SW 1271 (cell line): ENCODE data around the gene OR5C1.
"Not testable (repeated sequence)": the region's sequence is repeated elsewhere in the genome, so short reads cannot be mapped to it uniquely, and the experiment has no call there.

Experiments
- DNase-seq, 2 experiments: peaks; one replicate each; lab custom pipeline; 2025; lab: John Stamatoyannopoulos, UW

OR5C1 gene

DNA sequence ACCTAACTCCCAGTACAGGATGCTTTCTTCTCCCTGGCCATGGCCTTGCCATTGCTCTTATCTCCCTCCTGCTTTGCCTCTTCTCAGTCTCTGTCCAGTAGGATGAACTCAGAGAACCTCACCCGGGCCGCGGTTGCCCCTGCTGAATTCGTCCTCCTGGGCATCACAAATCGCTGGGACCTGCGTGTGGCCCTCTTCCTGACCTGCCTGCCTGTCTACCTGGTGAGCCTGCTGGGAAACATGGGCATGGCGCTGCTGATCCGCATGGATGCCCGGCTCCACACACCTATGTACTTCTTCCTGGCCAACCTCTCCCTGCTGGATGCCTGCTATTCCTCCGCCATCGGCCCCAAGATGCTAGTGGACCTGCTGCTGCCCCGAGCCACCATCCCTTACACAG, at the start of gene OR5C1:
Gene OR5C1, plus strand, starts transcription at position 103 of the 400 bp plus-strand sequence. Its CDS starts 0 bp downstream, at position 103.
- DNase-seq = no peak

DNA sequence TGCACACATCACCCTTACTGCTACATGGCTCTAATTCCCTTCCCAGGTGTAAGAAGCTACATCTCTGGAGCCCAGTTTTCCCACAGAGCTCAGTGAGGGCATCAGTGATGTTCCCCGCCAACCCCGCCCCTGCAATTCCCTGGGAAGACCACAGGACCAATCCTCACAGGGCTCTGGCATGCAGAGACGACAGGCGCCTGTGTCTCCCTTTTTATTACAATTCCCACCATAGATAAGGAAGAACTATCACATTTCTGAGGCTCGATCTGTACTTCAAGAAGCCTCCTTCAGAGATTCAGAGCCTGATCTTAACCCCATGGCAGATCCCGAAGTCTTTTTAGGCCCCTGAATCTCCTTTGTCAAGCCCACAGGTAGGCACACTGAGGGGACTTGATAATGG, 46.7 kb upstream of the OR5C1 start, which contains the start of gene OR1L6:
Gene OR1L6, plus strand, starts transcription at position 301 of the 400 bp plus-strand sequence. CDS start 7,545 bp downstream, outside the sequence.
- DNase-seq = no peak

DNA sequence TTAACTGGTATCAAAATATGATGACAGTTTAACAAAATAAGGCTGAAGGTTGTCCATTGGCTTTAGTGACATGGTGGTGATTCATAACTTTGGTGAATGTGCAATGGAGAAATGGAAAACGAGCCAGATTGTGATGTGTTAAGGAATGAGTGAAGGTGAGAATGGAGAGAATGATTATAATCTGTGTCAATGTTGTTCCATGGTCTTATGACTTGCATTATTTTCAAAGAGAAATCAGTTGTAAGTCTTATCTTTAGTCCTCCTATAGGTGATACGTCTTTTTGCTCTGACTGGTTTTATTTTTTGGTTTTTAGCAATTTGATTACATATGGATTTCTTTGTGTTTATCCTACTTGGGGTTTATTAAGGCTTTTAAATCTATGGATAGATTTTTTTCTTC, 33.9 kb upstream of the OR5C1 start:
- DNase-seq = no peak

GRCh38 chr9:122767817-122768216, 20.9 kb upstream of the OR5C1 start:
- no peak for DNase-seq

- DNase-seq = no peak
These were observed 11.7 kb upstream of the OR5C1 start for GRCh38 chr9:122777052-122777451.

DNA sequence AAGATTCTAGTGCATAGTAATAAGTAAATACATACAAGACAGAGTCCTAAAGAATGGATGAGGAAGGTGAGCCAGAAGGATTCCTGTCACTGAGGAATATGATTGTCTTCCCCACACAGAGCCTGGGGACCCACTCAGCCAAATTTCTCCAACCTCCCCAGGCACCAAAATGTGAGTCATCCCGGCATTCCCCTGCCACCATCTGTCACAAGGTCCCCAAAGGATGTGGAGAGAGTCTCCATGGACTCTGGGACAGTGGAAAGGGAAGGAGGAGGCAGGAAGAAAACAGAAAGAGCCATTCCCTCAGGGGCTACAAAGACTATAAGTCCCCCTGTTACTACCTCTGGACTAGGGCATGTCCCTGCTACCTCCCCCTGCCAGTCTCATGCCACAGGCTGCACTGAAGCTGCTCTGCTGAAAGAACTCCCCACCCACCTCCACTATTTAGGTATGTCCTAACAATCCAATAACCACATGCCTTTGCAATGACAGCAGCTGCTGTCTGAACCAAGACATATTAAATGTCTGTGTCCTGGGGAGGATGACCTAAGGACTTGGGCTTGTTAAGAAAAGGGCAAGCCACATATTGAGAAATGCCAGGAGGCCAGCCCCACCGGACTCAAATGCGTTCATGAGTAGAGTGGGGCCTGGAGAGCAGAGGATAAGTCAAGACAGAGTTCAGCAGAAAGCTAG, 10.7 kb upstream of the OR5C1 start:
- DNase-seq = peak; percentile 33 to 37

- DNase-seq = no peak
These were observed 9.6 kb upstream of the OR5C1 start for GRCh38 chr9:122779181-122779580.

GRCh38 chr9:122780026-122780425, 8.7 kb upstream of the OR5C1 start:
- no peak for DNase-seq

DNA sequence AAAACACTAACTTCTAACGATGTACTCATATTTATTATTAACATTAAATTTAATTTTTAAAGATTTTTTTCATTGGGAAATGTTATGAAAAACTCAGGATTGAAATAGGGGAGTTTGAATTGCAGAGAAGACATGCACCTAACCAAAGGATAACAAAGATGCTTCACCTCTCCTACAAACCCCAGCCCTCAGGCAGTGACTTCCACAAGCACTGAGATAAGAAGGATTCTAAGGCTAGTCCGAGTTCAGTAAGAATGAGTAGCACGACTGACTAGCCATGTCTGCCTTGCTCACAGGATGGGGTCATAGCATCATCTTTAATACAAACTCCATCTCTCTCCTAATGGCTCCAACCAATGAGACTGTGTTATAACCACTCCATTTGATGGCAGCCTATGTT, 7.1 kb upstream of the OR5C1 start:
- DNase-seq = no peak

- DNase-seq = no peak
These were observed 3.5 kb upstream of the OR5C1 start for GRCh38 chr9:122785269-122785668.

DNA sequence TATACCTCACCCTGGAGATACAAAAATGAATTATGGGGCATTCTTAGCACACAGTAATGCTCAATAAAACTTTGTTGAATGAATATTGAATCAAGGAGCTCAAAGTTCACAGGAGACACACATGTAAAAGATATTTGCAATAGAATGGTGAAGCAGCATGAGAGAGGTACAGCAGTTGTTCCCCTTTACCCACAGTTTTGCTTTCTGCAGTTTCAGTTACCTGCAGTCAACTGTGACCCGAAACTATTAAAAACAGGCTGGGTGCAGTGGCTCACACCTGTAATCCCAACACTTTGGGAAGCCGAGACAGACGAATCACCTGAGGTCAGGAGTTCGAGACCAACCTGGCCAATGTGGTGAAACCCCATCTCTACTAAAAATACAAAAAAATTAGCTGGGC, 2.4 kb upstream of the OR5C1 start:
- no peak for DNase-seq

- DNase-seq = no peak
These were observed 718 bp downstream of the OR5C1 start for GRCh38 chr9:122789256-122790046.

GRCh38 chr9:122791872-122792669, 3.3 kb downstream of the OR5C1 start:
- no peak for DNase-seq

DNA sequence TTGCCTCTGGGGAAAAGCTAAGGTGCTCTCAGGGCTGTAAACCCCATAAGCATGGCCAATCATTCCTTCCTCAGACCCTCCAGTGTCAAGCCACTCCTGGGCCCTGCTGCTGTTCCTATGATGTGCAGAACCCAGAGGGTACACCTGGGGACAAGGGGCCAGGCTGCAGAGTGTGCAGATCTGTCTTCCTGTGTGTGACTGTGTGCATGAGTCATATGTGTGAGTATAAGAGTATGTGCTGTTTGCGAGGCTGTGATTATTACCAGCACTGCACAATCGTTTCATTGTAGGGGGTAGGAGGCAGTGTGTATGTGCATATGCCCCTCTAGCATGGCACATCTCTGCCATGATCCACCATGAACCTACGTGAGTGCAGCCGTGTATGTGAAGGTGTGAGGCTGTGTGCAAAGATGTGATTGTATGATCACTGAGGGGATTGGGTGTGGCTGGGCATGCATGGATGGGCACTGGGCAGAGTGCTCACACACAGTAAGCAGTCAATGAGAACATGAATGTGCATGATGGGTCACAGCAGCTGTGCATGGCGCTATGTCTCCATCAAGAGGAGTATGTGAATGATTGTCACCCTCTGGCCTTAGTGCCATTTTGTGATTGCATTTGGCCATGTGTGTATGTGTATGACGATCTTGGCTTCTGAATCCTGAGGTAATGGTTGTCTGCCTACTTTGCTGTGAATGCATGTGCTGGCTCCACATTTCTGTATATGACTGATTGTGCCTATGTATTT, 8.8 kb downstream of the OR5C1 start:
- no peak for DNase-seq

- no peak for DNase-seq
These were observed 11.6 kb downstream of the OR5C1 start, which contains the start of gene OR1K1 for GRCh38 chr9:122800066-122801060. OR1K1 (plus strand) TSS chr9:122800123; CDS start chr9:122800123, 0 bp downstream.

GRCh38 chr9:122806661-122807060, 17.9 kb downstream of the OR5C1 start:
- no peak for DNase-seq

DNA sequence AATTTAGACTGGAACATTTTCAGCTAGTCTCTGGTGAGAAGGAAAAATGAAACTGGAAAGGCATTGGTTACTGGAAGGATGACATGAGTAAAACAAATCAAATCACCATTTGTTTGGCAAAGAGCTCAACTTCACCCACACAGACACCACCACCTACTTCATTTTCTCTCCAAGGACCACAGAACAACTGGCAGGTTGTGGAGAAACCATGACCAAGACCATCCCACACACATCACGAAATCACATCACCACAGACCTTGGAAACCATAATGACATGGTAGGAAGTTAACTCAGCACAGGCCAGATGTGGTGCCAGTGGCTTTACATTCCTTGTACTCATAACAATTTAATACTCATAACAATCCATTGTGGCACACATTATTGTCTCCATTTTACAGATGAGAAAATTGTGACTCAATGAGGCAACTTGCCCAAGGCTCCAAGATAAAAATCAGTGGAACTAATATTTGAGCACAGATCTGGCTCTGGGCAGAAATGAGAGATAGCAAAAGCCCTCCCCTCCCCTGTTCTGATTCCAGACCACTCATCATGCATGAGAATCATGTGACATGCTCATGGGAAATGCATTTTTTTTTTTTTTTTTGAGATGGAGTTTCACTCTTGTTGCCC, 18.7 kb downstream of the OR5C1 start:
- DNase-seq = no peak

DNA sequence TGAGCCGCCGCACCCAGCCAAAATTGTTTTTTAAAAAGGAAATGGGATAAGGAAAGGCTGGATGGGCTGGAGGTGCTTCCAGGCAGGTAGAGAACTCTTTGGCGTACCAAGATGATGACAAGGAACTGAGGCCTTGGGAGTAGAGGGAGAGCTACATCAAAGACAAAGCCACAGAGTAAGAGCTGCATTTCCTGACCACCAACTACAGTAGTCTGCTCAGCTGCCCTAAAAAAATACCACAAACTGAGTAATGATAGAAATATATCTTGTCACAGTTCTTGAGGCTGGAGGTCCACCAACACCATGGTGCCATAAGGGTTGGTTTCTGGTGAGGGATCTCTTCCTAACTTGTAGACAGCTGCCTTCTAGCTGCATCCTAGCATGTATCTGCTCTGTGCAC, 19.4 kb downstream of the OR5C1 start:
- no peak for DNase-seq

- DNase-seq = not testable (repeated sequence)
These were observed 20.5 kb downstream of the OR5C1 start for GRCh38 chr9:122809261-122809660.
